Measurements from ENCODE around the gene LRPPRC. TPM values are rescaled to one million over a fixed set of nuclear protein-coding genes. Genes with fewer than 3 reads are reported as not detected.

Gene LRPPRC
- total and polyA plus RNA-seq, 8 donors, result 9.4 to 52.1 (median 37.3) TPM

DNA sequence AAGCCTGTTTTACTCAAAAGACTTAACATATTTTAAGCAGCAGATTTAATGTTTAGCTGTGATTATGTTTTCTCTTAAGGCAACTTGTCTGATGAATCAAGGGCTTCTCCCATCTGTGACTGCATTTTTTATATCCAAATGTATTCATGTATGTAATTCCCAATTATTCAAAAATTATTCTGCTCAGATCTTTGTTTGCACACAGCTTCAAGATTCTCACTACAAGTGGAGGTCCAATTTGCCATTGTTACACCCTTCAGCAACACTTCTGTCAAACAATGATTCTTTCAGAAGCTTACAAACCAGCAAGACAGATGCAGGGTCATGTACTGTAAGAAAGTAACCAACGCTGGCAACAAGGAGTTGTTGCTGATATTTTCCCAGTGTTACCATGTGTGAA, 5.9 kb upstream of the LRPPRC start:
- intact Hi-C loops (cut with DNase I), result no loop called here
- H3K4me1 ChIP-seq, result no peaks in the 10 kb centered on the region
- H3K9me3 ChIP-seq, result no peaks in the 10 kb centered on the region
- no peaks in the 10 kb centered on the region for H3K36me3 ChIP-seq
- 17 to 18% methylated on average over 1 of the region's 1 CpG for WGBS, 2 donors
- no peak overlapping the region for H3K27ac ChIP-seq
- no peak for DNase-seq
- no peak overlapping the region for H3K4me3 ChIP-seq
- no peaks in the 10 kb centered on the region for H3K27me3 ChIP-seq
- no peak for ATAC-seq
- no peak for FAIRE-seq
- TF ChIP-seq, protein P1, sequence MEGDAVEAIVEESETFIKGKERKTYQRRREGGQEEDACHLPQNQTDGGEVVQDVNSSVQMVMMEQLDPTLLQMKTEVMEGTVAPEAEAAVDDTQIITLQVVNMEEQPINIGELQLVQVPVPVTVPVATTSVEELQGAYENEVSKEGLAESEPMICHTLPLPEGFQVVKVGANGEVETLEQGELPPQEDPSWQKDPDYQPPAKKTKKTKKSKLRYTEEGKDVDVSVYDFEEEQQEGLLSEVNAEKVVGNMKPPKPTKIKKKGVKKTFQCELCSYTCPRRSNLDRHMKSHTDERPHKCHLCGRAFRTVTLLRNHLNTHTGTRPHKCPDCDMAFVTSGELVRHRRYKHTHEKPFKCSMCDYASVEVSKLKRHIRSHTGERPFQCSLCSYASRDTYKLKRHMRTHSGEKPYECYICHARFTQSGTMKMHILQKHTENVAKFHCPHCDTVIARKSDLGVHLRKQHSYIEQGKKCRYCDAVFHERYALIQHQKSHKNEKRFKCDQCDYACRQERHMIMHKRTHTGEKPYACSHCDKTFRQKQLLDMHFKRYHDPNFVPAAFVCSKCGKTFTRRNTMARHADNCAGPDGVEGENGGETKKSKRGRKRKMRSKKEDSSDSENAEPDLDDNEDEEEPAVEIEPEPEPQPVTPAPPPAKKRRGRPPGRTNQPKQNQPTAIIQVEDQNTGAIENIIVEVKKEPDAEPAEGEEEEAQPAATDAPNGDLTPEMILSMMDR (IDR thresholded peaks at IDR 0.05), result no peak

- Histone ChIP-seq H3K9me3 (no peaks in the 10 kb centered on the region), H3K4me3 (no peak overlapping the region), H3K4me1 (peaks cover 9 to 18% (median 13%) of the 10 kb centered on the region in 3 donors), H3K27ac (no peak overlapping the region), H3K27me3 (no peaks in the 10 kb centered on the region), H3K36me3 (no peaks in the 10 kb centered on the region)
- ATAC-seq (no peak), FAIRE-seq (no peak), DNase-seq (no peak)
- intact Hi-C loops (cut with DNase I), result no loop called here
- TF ChIP-seq, protein P1 (IDR thresholded peaks at IDR 0.05), result no peak
- WGBS, 2 donors, result 81 to 93% methylated on average over 4 of the region's 4 CpGs
These were observed 2.5 kb upstream of the LRPPRC start for GRCh38 chr2:43998263-43998662.

DNA sequence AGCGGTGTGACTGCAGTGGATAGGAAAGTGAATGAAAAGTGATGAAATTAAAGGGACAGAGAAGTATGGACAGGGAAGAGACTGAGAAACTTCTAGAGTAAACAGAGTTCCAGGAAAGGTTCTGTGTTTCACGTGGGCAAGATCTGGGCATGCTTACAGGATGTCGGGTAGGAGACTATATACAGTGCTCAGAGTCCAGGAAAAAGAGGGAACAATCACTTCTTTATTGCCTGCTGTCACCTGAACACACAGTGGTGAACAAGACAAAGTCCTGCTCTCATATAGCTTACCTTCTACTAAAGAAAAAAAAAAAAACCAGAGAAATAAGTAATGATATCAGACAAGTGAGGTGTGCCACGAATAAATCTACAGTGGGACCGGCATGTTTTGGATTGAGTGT, 2.4 kb downstream of the LRPPRC start:
- Histone ChIP-seq H3K27me3 (no peaks in the 10 kb centered on the region), H3K36me3 (no peaks in the 10 kb centered on the region), H3K4me3 (no peak overlapping the region), H3K4me1 (peaks cover 9 to 18% (median 16%) of the 10 kb centered on the region in 3 donors), H3K27ac (no peak overlapping the region), H3K9me3 (no peaks in the 10 kb centered on the region)
- no peak for ATAC-seq
- TF ChIP-seq, protein P1 (IDR thresholded peaks at IDR 0.05), result no peak
- DNase-seq, result no peak
- WGBS, 2 donors, result 75 to 80% methylated on average over 5 of the region's 5 CpGs
- intact Hi-C loops (cut with DNase I), result no loop called here
- FAIRE-seq, result no peak

GRCh38 chr2:43989545-43989944, 6.2 kb downstream of the LRPPRC start:
- intact Hi-C loops (cut with DNase I), result no loop called here
- TF ChIP-seq, protein P1 (IDR thresholded peaks at IDR 0.05), result no peak

GRCh38 chr2:43986600-43986999, 9.2 kb downstream of the LRPPRC start:
- 92 to 95% methylated on average over 6 of the region's 6 CpGs for WGBS, 2 donors
- H3K27me3 ChIP-seq, result no peaks in the 10 kb centered on the region
- H3K27ac ChIP-seq, result no peak overlapping the region
- no peaks in the 10 kb centered on the region for H3K9me3 ChIP-seq
- TF ChIP-seq, protein P1 (IDR thresholded peaks at IDR 0.05), result no peak
- H3K4me3 ChIP-seq, result no peak overlapping the region
- ATAC-seq, result no peak
- intact Hi-C loops (cut with DNase I), result no loop called here
- no peak for FAIRE-seq
- H3K4me1 ChIP-seq, result no peaks in the 10 kb centered on the region
- no peak for DNase-seq
- H3K36me3 ChIP-seq, result peaks cover 0 to 4% (median 0%) of the 10 kb centered on the region in 3 donors

More at GRCh38 chr2:43989545-43989944, 6.2 kb downstream of the LRPPRC start:
- H3K27ac ChIP-seq, result no peak overlapping the region
- H3K27me3 ChIP-seq, result no peaks in the 10 kb centered on the region
- no peak overlapping the region for H3K4me3 ChIP-seq
- ATAC-seq (no peak), DNase-seq (no peak), FAIRE-seq (no peak)
- WGBS, 2 donors, result 88 to 93% methylated on average over 4 of the region's 4 CpGs
- H3K4me1 ChIP-seq, result peaks cover 8 to 13% (median 13%) of the 10 kb centered on the region in 3 donors
- no peaks in the 10 kb centered on the region for H3K9me3 ChIP-seq
- H3K36me3 ChIP-seq, result no peaks in the 10 kb centered on the region

Measured in pancreas (tissue), 10 donors.